ENCODE measurements around the gene SPAG16.
"Not testable (repeated sequence)": the region's sequence is repeated elsewhere in the genome, so short reads cannot be mapped to it uniquely, and the experiment has no call there.

SPAG16 gene

GRCh38 chr2:213998976-213999375 lies 714.7 kb downstream of the SPAG16 start:
- not testable (repeated sequence) for DNase-seq (ENCODE audit: low read depth in 2 of 2)

DNA sequence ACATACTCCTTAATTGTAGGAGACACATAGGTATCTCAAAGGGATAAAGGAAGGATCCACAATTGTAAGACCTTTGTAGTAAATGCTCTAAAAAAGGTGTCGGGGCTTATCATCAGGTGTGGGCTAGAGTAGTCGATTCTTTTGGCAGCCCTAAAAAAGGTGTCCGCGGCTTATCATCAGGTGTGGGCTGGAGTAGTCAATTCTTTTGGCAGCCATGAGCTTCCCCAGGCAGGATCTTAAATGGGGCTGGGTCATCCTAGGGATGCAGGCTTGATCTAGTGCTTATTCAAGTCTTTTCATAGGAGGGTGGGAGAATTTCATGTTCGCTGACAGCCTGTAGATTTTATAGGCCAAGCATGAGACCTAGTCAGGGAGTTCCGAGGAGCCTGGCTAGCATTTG lies 720.2 kb downstream of the SPAG16 start:
- DNase-seq (ENCODE audit: low read depth in 2 of 2): no peak

GRCh38 chr2:214005337-214005736 lies 721.1 kb downstream of the SPAG16 start:
- DNase-seq (ENCODE audit: low read depth in 2 of 2): no peak

DNA sequence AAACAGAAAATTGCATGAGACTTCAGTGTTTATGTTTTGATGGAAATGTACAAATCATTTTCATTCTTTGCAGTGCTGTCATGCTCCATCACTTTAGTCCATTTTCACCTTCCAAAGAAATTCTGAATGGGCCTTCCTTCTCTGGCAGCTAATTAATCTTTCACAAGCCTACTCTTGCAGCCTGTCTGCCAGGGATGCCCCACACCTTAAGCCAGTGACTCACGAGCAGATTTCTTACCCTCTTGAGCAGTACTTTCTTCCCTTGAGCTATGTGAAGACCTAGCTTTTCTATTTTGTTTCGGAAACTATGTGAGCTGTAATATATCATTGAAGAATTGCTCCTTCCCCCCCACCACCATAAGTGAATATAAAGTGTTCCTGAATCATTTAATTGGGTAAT lies 722.3 kb downstream of the SPAG16 start:
- no peak for DNase-seq (ENCODE audit: low read depth in 2 of 2)

- no peak for DNase-seq (ENCODE audit: low read depth in 2 of 2)
Measured at GRCh38 chr2:214011676-214012075, 727.4 kb downstream of the SPAG16 start.

DNA sequence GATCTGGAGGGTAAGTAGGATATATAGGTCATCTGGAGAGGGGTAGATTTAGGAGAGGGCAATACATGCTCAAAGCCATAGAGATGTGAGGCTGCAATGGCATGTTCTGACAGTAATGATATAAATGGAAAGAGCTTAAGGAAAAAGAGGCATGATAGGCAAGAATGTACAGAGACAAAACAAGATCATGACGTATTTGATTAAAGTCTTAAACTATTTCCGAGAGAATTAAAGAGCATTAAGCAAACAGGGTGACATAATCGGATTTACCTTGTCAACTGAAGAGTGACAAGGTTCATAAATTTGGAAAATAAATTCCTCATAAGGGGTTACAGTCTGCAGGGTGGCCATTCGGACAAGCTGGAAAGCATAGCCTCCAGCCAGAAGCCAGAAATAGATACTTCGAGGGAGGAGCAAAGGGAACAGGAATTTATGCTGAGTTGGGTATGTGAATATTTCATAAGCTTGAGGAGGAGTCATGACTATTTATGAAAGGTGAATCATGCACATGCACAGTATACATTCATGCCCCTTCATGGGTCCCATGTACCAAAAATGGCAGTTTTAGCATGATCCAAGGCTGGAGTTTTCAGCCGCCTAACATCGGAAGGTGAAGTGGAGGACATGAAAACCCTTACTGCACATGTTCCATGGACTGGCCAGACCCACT lies 730.4 kb downstream of the SPAG16 start:
- no peak for DNase-seq (ENCODE audit: low read depth in 2 of 2)

DNA sequence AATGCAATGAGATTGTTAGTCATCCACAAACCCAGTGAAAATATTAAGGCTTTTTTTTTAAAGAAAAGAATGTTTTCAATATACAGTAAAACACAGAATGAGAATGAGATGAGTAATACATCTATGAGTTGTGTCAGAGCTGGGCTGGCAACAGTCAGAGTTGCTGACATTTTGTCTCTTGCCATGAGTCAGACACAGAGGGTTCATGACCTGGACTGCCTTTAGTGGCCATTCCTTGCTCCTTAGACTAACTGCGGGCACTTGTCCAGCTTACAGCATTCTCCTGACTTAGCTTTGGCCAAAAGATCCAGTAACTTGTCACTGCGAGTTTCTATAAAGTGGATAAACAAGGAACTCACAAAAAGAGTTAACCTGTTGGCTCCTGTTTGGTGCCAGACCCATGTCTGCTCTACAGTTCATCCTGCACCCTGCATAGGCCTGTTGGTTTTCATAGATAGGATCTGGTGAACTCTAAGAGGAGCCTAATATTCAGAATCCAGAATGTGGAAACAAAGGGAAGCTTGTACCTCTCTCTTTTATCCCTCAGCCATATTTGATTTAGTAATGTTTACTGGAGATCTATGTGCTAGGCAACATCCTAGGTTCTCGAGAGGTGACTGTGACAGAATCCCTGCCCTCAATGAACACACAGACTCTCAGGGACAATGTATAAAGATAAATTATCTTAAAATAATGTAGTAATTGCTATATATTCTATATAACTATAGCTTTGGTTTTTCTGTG lies 735.1 kb downstream of the SPAG16 start:
- DNase-seq (ENCODE audit: low read depth in 2 of 2): no peak

- DNase-seq (ENCODE audit: low read depth in 2 of 2): no peak
Measured at GRCh38 chr2:214019973-214020345, 735.7 kb downstream of the SPAG16 start.

- no peak for DNase-seq (ENCODE audit: low read depth in 2 of 2)
Measured at GRCh38 chr2:214029190-214029589, 744.9 kb downstream of the SPAG16 start.

GRCh38 chr2:214031566-214031965 lies 747.3 kb downstream of the SPAG16 start:
- DNase-seq (ENCODE audit: low read depth in 2 of 2): no peak

GRCh38 chr2:214034417-214034816 lies 750.2 kb downstream of the SPAG16 start:
- no peak for DNase-seq (ENCODE audit: low read depth in 2 of 2)

DNA sequence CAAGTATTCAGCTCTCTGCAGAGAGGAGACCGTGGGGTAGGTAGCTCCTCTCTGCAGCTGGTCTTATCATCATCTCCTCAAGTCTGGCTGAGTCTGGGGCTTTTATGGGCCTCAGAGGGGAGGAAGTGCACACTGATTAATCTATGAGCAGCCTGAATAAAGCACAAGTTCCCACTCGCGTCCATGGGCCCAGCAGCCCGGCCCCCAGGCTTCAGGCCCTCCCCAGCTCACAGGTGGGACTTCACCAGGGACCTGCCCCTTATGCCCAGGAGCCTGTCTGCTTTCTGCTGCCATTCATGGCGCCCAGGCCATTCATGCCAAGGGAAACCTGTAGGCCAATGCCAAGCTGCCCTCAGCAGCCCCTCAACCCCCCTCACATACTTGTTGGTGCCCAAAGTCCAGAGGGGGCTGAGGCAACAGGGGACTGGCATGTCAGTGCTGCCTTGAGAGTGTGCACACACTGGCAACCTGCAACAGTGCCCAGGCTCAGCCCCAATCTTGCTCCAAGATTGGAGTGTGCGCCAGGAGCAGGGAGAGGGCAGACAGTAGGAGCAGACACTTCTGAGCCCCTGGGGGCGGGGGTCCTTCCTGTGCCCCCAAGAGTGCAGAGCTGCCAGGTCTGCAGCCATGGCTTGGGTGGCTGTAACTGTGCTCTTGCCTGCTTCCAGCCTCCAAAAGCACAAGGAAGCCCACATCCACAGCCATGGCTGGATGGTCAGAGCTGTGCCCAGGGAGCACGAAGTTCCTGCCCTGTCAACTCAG lies 751.0 kb downstream of the SPAG16 start:
- DNase-seq (ENCODE audit: low read depth in 2 of 2): no peak

DNA sequence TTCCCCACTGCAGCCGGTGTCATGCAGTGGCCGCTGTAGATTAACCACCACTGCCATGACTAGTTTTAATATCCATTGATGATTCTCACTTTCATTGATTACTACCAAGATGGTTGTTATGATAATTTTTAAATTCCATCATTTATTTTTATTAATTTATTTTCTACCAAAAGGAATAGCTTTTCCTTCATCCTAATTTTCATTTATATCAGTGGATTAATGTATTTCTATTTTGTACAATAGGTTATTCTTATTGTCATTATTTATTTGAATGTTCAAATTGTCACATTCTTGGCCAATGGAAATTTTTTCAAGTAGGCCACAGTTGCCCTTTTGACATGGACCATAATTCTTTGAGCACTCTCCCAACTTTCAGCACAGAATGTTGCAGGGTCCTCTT lies 751.7 kb downstream of the SPAG16 start:
- no peak for DNase-seq (ENCODE audit: low read depth in 2 of 2)

DNA sequence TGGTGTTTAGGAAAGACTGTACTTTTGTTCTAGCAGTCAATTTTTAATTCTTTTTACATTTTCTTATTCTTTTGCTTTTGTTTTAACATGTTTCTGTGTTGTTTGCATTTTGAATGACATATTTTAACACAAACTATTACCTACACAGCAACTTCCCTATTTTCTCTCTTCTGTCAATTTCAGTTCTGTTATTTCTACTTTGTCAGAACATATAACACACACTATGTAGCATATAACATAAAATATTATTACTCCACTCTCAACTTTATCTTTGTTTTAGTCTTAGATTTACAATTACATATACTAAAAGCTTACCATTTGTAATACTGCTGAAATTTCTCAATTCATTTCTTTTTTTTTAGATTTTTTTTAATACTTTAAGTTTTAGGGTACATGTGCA lies 753.9 kb downstream of the SPAG16 start:
- no peak for DNase-seq (ENCODE audit: low read depth in 2 of 2)

DNA sequence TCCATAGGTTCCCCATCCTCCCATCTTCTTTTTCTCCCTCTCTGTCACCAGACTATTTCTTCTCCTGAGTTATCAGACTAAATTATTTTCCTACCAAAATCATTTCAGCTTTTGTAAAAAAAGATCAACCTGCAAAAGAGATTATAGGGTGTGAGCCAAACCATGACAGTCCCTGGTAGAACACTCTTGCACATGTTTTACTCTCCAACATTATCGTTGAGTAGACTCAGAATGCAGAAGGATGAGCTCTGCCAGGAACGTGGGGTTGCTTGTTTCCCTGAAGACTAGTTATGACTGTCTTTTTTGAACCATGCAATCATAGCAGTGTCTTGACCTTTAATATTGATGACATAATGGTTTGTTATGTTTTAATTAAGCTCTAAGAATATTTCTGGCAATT lies 766.5 kb downstream of the SPAG16 start:
- no peak for DNase-seq (ENCODE audit: low read depth in 2 of 2)

DNA sequence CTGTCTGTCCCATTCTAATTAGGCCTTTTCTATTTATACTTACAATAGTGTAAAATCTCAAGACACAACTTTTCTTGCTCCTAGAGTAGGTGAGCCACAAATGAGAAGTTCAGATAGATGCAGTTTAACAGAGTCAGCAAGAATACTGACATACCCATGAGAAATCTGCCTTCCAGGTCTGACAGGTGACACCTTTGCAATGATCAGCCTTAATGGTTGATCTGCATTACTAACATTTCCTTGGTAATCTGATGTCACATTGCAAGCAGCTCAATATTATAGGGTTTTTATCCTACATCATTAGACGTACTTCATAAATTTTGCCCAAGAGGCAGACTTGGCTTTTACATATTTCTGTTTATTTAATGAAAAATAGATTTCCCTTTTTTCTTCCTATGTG lies 767.3 kb downstream of the SPAG16 start:
- DNase-seq (ENCODE audit: low read depth in 2 of 2): no peak

GRCh38 chr2:214052235-214052634 lies 768.0 kb downstream of the SPAG16 start:
- DNase-seq (ENCODE audit: low read depth in 2 of 2): no peak

DNA sequence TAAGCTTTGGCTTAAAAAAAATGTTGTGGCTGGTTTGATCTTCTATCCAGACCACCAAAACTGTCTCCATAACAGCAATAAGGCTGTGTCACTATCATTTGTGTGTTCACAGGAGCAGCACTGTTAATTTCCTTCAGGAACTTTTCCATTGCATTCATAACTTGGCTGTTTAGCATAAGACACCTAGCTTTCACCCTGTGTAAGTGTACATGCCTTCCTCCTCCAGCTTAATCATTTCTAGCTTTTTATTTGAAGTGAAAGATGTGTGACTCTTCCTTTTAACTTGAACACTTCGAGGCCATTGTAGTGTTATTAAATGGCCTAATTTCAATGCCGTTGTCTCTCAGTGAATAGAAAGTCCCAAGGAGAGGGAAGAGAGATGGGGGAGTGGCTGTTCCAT lies 773.7 kb downstream of the SPAG16 start:
- no peak for DNase-seq (ENCODE audit: low read depth in 2 of 2)

DNA sequence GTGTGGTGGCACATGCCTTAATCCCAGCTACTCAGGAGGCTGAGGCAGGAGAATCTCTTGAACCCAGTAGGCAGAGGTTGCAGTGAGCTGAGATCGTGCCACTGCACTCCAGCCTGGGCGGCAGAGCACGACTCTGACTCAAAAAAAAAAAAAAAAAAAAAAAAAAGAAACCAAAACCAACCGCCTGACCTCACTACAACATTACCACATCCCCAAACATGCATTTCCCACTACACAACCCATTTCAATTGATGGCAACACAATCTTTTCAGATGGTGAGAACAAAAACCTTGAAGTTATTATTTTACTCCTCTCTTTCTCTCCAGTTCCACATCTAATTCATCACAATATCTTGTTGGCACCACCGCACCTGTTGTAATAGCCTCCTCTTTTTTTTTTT lies 778.0 kb downstream of the SPAG16 start:
- not testable (repeated sequence) for DNase-seq (ENCODE audit: low read depth in 2 of 2)

GRCh38 chr2:214064471-214064870 lies 780.2 kb downstream of the SPAG16 start:
- no peak for DNase-seq (ENCODE audit: low read depth in 2 of 2)

DNA sequence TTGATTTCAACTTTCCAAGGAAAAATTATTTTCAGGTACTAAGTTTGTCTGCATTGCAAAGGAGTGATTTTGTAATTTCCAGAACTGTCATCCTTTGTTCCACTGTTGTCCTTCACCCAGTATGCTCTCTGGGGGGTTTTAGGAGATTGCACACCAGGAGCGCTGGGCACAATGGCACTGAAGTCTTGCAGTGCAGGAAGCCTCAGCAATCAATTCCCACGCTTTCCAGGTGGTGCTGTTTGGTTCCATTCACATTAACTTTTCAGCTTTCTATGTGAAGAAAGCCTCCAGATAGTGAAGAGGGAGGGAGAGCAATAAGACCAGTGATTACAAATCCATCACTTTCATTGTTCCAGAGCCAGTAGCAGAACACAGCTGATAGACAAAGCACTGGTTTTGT lies 782.6 kb downstream of the SPAG16 start:
- DNase-seq (ENCODE audit: low read depth in 2 of 2): no peak

- DNase-seq (ENCODE audit: low read depth in 2 of 2): no peak
Measured at GRCh38 chr2:214069254-214069653, 785.0 kb downstream of the SPAG16 start.

- DNase-seq (ENCODE audit: low read depth in 2 of 2): no peak
Measured at GRCh38 chr2:214075456-214075855, 791.2 kb downstream of the SPAG16 start.

Data from stimulated activated CD8-positive, alpha-beta memory T cell treated with anti-CD3 and anti-CD28 coated beads, Interleukin-7, amount 100 ng/mL, for 1 hour (primary cell).